GM21717 (cell line): ENCODE measurements around the gene CECR2.
"Not testable (repeated sequence)": the region's sequence is repeated elsewhere in the genome, so short reads cannot be mapped to it uniquely, and the experiment has no call there.

Source experiments
- ATAC-seq: cut with Tn5 transposase; IDR thresholded peaks from one replicate; pipeline ENCODE4 v1.9.1; 2021; ENCODE audit warnings: mild to moderate bottlenecking, moderate library complexity; ENCODE audit not compliant: unreplicated experiment

The CECR2 gene

DNA sequence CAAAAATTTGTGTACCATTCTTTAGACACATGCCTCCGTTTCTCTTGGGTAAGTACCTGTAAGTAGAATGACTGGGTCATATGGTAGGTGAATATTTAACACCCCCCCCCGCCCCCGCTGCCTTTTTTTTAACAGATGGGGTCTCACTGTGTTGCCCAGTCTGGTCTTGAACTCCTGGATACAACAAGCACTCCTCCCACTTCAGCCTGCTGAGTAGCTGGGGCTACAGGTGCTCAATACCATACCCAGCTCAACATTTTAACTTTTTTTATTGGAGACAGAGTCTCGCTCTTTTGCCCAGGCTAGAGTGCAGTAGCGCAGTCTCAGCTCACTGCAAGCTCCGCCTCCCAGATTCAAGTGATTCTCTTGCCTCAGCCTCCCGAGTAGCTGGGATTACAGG is 32.5 kb downstream of the CECR2 start:
- ATAC-seq = no peak

GRCh38 chr22:17402293-17402692 is 33.0 kb downstream of the CECR2 start:
- no peak for ATAC-seq

- ATAC-seq = no peak
Measured at GRCh38 chr22:17403906-17404305, 34.6 kb downstream of the CECR2 start.

- ATAC-seq = no peak
Measured at GRCh38 chr22:17407643-17408042, 38.4 kb downstream of the CECR2 start.

- ATAC-seq = no peak
Measured at GRCh38 chr22:17410576-17410975, 41.3 kb downstream of the CECR2 start.

- ATAC-seq = no peak
Measured at GRCh38 chr22:17411213-17411612, 42.0 kb downstream of the CECR2 start.

- no peak for ATAC-seq
Measured at GRCh38 chr22:17412232-17412631, 43.0 kb downstream of the CECR2 start.

DNA sequence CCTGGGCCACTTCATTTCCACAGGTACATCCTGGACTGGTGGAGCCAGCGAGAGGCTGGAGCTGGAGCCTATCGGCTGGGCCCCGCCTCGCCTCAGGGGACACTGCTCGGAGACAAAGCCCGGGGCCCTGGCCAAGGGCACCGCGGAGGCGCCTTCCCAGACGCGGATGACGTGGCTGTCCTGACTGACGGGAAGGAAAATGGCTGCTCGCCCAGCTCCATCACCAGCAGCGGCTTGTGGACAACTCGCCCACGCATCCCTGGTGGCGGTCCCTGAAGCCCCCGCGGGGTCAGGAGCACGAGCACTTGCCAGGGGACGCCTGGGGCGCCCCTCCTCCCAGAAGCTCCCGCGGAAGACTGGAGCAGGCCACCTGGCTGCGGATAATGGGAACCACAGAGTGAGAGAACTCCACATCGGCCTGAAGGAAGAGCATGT is 49.6 kb downstream of the CECR2 start:
- ATAC-seq = no peak

- no peak for ATAC-seq
Measured at GRCh38 chr22:17419348-17419747, 50.1 kb downstream of the CECR2 start.

- no peak for ATAC-seq
Measured at GRCh38 chr22:17422736-17423343, 53.6 kb downstream of the CECR2 start.

- ATAC-seq = no peak
Measured at GRCh38 chr22:17423616-17424015, 54.4 kb downstream of the CECR2 start.

DNA sequence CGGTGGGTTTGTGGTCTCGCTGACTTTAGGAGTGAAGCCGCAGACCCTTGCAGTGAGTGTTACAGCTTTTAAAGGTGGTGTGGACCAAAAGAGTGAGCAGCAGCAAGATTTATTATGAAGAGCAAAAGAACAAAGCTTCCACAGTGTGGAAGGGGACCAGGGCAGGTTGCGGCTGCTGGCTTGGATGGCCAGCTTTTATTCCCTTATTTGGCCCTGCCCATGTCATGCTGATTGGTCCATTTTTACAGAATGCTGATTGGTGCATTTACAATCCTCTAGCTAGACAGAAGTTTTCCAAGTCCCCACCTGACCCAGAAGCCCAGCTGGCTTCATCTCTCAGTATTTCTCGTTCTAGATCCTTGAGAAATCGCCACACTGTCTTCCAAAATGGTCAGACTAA is 58.3 kb downstream of the CECR2 start:
- not testable (repeated sequence) for ATAC-seq

DNA sequence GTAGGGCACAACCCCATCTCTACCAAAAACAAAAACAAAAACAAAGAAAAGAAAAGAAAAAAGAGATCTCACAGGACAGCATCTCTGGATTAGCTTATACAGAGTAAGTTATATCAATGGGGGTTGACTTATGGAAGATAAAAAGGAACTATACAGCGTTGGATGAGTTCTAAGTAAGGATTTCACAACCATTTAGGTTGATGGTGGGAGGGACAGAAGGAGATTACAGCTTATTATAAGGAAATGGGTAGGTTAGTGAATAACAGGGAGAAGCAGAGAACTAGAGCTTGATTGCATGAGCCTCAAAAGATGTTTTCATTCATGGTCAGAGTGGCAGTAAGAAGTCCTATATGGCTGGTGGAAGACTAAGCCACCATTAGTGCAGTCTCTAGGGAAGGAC is 60.3 kb downstream of the CECR2 start:
- no peak for ATAC-seq

DNA sequence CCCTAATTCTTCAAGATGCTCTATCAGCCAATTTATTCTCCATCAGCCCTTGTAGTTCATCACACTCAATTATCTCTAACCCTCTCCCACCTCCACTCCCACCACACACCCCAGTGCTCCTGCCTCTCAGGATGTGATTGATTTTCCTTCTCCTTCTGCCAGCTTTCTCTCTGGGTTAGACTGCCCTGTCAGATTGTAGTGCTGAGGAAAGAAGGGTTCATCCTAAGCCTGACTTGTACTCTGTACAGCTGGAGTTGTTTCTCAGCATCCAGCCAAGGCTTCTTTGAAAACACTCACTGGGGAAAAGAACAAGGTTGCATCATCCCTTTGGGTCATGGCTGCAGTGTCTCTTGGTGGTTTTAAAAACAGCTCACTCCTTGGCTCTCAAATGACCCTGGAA is 61.2 kb downstream of the CECR2 start:
- no peak for ATAC-seq

DNA sequence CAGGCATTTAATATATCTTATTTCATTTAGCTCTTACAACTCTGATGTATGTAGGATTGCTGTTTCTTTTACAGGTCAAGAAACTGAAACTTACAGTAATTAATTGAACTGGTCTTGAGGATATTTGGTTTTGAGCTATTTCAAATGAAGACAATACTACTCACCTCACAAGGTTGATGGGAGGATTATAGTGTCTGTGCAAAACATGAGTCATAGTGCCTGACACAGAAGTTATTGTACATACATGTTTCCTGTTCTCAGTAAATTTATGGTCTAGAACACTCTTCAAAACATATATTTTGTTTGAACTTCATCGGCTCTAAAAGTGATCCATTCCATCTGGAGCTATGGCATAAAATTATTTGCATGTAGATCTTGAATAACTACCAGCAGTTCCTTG is 61.9 kb downstream of the CECR2 start:
- ATAC-seq = no peak

- no peak for ATAC-seq
Measured at GRCh38 chr22:17434856-17435255, 65.6 kb downstream of the CECR2 start.

GRCh38 chr22:17435375-17435774 is 66.1 kb downstream of the CECR2 start:
- no peak for ATAC-seq

GRCh38 chr22:17436382-17436980 is 67.2 kb downstream of the CECR2 start:
- ATAC-seq = no peak

DNA sequence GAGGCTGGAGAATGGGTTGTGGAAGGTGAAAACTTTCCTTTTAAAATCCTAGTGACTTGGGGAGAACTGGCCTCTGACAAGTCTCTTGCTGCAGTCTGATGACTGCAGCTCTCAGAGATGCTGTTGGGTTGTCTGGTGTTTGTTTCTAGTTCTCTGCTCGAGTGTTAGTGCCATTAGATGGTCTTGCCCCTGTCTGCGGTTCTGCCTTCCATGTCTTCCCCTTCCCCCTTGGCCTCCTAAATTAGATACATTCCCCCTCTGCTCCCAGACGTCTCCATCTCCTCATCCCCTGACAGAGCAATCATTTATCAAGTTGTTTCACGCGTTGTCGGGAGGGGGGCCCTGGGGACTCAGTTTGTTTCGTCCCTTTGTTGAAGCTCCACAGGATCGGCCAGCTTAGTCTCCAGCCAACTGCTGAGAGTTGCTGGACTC is 67.7 kb downstream of the CECR2 start:
- ATAC-seq = no peak

GRCh38 chr22:17438026-17438425 is 68.8 kb downstream of the CECR2 start:
- no peak for ATAC-seq

DNA sequence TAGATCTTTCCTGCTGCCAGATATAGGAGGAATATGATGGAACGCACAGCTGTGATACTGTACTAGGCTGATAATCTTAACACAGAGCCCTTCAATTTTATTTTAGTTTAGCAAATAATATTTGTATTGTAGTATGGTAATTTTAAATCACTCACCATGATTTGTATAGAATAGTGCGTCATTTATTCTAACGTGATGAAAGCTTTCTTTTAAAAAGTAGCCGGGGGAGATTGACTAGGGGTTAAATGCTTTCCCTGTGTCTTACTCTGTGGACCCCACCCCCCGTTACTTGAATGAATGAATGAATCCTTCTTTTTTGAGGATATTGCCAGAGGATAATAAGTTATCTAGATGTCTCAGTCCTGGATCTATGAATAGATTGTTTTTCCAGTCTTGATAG is 72.1 kb downstream of the CECR2 start:
- ATAC-seq = no peak

- no peak for ATAC-seq
Measured at GRCh38 chr22:17443405-17444203, 74.3 kb downstream of the CECR2 start.
